Transverse colon (tissue), 4 donors: ENCODE measurements around the gene HECW1. TPM values are rescaled to one million over a fixed set of nuclear protein-coding genes. Genes with fewer than 3 reads are reported as not detected.

Experiments
- DNase-seq: peaks from one replicate; pipeline ENCODE4 v3.0.0-alpha.2; 2019
- H3K27ac ChIP-seq, 4 donors: fragments of 200-600 bp; sonication (generic); 2 replicates each; pipeline ENCODE4 v1.5.1; 2016 to 2018; ENCODE audit warnings: inconsistent platforms in 4 of 4
- H3K27me3 ChIP-seq: fragments of 200-600 bp; sonication (generic); 2 replicates; pipeline ENCODE4 v1.5.1; 2017; ENCODE audit warnings: inconsistent platforms
- H3K36me3 ChIP-seq, 4 donors: fragments of 200-600 bp; sonication (generic); 2 replicates each; pipeline ENCODE4 v1.5.1; 2017 to 2019; ENCODE audit warnings: inconsistent platforms in 4 of 4
- H3K4me1 ChIP-seq, 4 donors: fragments of 200-600 bp; sonication (generic); 2 replicates each; pipeline ENCODE4 v1.5.1; 2017 to 2020; ENCODE audit warnings: inconsistent platforms in 4 of 4
- H3K4me3 ChIP-seq, 4 donors: fragments of 200-600 bp; sonication (generic); 1 replicate in 1 of 4; 2 replicates in 3 of 4; pipeline versions ENCODE4 v1.5.1 to v1.6.1; 2017 to 2019; ENCODE audit warnings: inconsistent platforms in 4 of 4
- H3K9me3 ChIP-seq, 2 donors: fragments of 200-600 bp; sonication (generic); 2 replicates each; pipeline ENCODE4 v1.5.1; 2017 to 2019; ENCODE audit warnings: inconsistent platforms in 2 of 2
- EP300 ChIP-seq: sonication (generic); formaldehyde crosslinking; IDR thresholded peaks from one replicate; pipeline ENCODE4 v1.6.1; 2017; ENCODE audit warnings: antibody characterized with exemption, low read depth
- POLR2A ChIP-seq: fragments of 450-650 bp; IDR thresholded peaks from one replicate; pipeline ENCODE4 v1.6.1; 2016; ENCODE audit warnings: antibody characterized with exemption, mild to moderate bottlenecking, moderate library complexity
- POLR2AphosphoS5 ChIP-seq, 3 donors: sonication (generic); formaldehyde crosslinking; IDR thresholded peaks; one replicate each; pipeline ENCODE4 v1.6.1; 2016; ENCODE audit warnings: antibody characterized with exemption in 3 of 3
- WGBS, 2 donors: methylation state at CpG; one replicate each; pipeline ENCODE4 v1.1.5; 2018; ENCODE audit warnings: low coverage in 1 of 2; 5-methylcytosine and 5-hydroxymethylcytosine counted together
- in situ Hi-C, 4 donors: fragments of 200-750 bp; cut with MboI; loops; one replicate each; pipeline versions ENCODE4 v1.15.0 to v1.15.1; 2017; ENCODE audit warnings: low sequenced_read_pairs in 3 of 4, low pct_ligation_motif_present in 1 of 4, low pct_unique_long_range_greater_than_20kb in 1 of 4
- intact Hi-C: fragments of 100-400 bp; cut with DNase I; formaldehyde crosslinking; loops from one replicate; pipeline ENCODE4 v1.15.1; 2023; ENCODE audit warnings: low total_unique reads
- total RNA-seq, 4 donors: library from RNA; depleted of rRNA; stranded (reverse); fragments of >200 nt; gene quantifications; one replicate each; pipeline ENCODE4 v1.1.0, GENCODE V29; 2016
- TF ChIP-seq, protein P1 (sequence below), 5 experiments: fragments of 200-600 bp in 3 of 5; fragments of 450-650 bp in 2 of 5; sonication (generic) in 3 of 5; IDR thresholded peaks; 1 replicate in 2 of 5; 2 replicates in 3 of 5; pipeline ENCODE4 v1.5.1; 2016 to 2017; ENCODE audit warnings: antibody characterized with exemption in 5 of 5, inconsistent platforms in 3 of 5, mild to moderate bottlenecking in 2 of 5, moderate library complexity in 1 of 5

The HECW1 gene
- total RNA-seq, 4 donors from 2014 or later, result 1.1 to 1.4 TPM; not detected in 2

DNA sequence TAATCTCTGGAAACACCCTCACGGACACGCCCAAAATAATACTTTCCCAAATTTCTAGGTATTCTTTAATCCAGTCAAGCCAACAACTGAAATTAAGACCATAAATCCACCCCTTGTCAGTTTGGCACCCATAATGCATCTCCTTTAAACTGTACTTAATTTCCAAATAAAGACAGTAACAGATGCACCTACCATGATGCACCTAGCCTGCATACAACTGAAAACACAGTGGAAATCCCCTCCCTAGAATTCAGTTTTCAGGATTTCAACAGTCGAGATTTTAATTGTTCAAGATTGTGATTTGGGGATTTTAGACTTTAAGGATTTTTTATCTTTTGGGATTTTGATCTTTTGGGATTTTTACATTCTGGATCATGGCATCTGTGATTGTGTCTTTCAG is 487.6 kb downstream of the HECW1 start:
- TF ChIP-seq POLR2A (no peak), POLR2AphosphoS5 (IDR thresholded peaks at IDR 0.05) (no peak), EP300 (no peak)
- TF ChIP-seq, protein P1, sequence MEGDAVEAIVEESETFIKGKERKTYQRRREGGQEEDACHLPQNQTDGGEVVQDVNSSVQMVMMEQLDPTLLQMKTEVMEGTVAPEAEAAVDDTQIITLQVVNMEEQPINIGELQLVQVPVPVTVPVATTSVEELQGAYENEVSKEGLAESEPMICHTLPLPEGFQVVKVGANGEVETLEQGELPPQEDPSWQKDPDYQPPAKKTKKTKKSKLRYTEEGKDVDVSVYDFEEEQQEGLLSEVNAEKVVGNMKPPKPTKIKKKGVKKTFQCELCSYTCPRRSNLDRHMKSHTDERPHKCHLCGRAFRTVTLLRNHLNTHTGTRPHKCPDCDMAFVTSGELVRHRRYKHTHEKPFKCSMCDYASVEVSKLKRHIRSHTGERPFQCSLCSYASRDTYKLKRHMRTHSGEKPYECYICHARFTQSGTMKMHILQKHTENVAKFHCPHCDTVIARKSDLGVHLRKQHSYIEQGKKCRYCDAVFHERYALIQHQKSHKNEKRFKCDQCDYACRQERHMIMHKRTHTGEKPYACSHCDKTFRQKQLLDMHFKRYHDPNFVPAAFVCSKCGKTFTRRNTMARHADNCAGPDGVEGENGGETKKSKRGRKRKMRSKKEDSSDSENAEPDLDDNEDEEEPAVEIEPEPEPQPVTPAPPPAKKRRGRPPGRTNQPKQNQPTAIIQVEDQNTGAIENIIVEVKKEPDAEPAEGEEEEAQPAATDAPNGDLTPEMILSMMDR (IDR thresholded peaks at IDR 0.05), result no peak
- in situ Hi-C loops (no loop called here), intact Hi-C loops (no loop called here)
- 88 to 92% methylated on average over 1 to 3 of the region's 3 CpGs for WGBS, 2 donors
- Histone ChIP-seq H3K36me3 (peaks cover 0 to 20% (median 8%) of the 10 kb centered on the region in 4 donors), H3K9me3 (no peaks in the 10 kb centered on the region), H3K4me1 (no peaks in the 10 kb centered on the region), H3K4me3 (no peak overlapping the region), H3K27ac (no peak overlapping the region), H3K27me3 (no peaks in the 10 kb centered on the region)
- no peak for DNase-seq

DNA sequence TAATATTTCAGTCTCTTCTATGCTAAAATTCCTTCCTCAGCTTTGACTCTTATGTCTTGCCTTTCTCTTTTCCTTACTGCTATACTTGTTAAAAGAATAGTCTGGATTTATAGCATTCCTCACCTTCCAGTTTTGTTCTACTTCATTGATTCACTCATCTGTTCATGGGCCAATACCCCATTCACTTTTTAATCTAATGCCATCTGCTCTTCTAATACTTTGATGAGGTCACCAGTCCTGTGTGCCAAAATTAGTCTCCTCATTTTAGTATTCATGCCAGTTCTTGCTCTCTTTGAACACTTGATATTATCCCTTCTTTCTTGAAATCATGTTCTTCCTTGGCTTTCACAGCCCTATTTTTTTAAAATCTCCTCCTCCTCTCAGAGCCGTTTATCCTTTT is 489.8 kb downstream of the HECW1 start:
- H3K27ac ChIP-seq, result no peak overlapping the region
- peaks cover 0 to 9% (median 4%) of the 10 kb centered on the region in 4 donors for H3K36me3 ChIP-seq
- no peak overlapping the region for H3K4me3 ChIP-seq
- in situ Hi-C loops, result no loop called here
- H3K9me3 ChIP-seq, result no peaks in the 10 kb centered on the region
- no peaks in the 10 kb centered on the region for H3K4me1 ChIP-seq
- no peak for DNase-seq
- TF ChIP-seq, protein P1 (IDR thresholded peaks at IDR 0.05), result no peak
- TF ChIP-seq EP300, result no peak
- no peak for TF ChIP-seq POLR2AphosphoS5 (IDR thresholded peaks at IDR 0.05)
- no peak for TF ChIP-seq POLR2A
- intact Hi-C loops, result no loop called here
- no peaks in the 10 kb centered on the region for H3K27me3 ChIP-seq
- 89 to 90% methylated on average over 1 of the region's 1 CpG for WGBS, 2 donors

DNA sequence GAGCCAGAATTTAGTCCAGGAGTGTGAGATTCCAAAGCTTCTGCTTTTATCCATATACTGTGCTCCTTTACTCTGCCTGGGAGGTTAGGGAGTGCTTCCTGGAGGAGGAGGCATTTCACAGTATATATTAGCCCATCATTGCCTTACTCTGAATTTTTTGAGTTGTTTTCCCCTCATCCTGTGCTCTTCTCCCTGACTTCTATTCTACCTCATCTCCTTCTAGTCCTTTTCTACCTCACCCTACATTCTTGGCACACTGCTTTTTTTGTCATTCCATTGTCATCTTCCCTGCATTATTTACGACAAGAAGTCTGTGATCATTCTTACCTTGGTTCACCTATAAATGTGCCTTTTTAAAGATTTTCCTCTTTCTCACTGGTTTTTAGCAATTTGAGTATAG is 491.8 kb downstream of the HECW1 start:
- DNase-seq, result no peak
- Histone ChIP-seq H3K4me3 (no peak overlapping the region), H3K27me3 (no peaks in the 10 kb centered on the region), H3K9me3 (no peaks in the 10 kb centered on the region), H3K36me3 (peaks cover 0 to 12% (median 0%) of the 10 kb centered on the region in 4 donors), H3K4me1 (no peaks in the 10 kb centered on the region), H3K27ac (no peak overlapping the region)
- intact Hi-C loops, result no loop called here
- 95 to 100% methylated on average over 1 of the region's 1 CpG for WGBS, 2 donors
- in situ Hi-C loops, result no loop called here
- TF ChIP-seq POLR2A, result no peak
- TF ChIP-seq POLR2AphosphoS5 (IDR thresholded peaks at IDR 0.05), result no peak
- TF ChIP-seq, protein P1 (IDR thresholded peaks at IDR 0.05), result no peak
- no peak for TF ChIP-seq EP300

DNA sequence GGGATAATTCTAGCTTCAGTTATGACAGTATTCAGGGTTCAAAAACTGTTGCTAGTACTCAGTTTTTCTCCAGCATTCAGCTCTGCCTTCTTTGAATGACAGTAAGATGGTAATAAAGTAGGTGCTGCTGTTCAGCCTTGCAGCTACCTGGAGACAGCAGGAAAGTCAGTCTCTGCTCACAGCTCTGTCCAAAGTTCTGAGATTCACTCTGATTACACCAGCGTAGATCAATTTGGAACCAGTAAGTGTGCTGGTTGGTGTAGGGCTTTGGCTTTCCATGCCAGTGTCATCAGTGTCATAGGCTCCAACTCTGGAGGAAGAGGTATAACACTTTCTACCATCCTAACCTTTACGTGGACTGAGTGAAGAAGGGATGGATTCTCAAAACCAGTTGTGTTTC is 496.6 kb downstream of the HECW1 start:
- intact Hi-C loops (no loop called here), in situ Hi-C loops (no loop called here)
- H3K4me3 ChIP-seq, result no peak overlapping the region
- H3K36me3 ChIP-seq, result peaks cover 0 to 23% (median 0%) of the 10 kb centered on the region in 4 donors
- H3K27ac ChIP-seq, result no peak overlapping the region
- WGBS, 2 donors, result 96 to 100% methylated on average over 1 to 2 of the region's 2 CpGs
- no peak for DNase-seq
- H3K9me3 ChIP-seq, result no peaks in the 10 kb centered on the region
- no peak for TF ChIP-seq POLR2AphosphoS5 (IDR thresholded peaks at IDR 0.05)
- no peak for TF ChIP-seq EP300
- TF ChIP-seq, protein P1 (IDR thresholded peaks at IDR 0.05), result no peak
- no peak for TF ChIP-seq POLR2A
- H3K27me3 ChIP-seq, result no peaks in the 10 kb centered on the region
- peaks cover 5 to 24% (median 15%) of the 10 kb centered on the region in 4 donors for H3K4me1 ChIP-seq
